GM21526 (cell line): ENCODE data around the gene GGA1.
"Not testable (repeated sequence)": the region's sequence is repeated elsewhere in the genome, so short reads cannot be mapped to it uniquely, and the experiment has no call there.

Experiments used
- ATAC-seq: cut with Tn5 transposase; IDR thresholded peaks from one replicate; pipeline ENCODE4 v1.9.1; 2021; ENCODE audit warnings: moderate library complexity; ENCODE audit not compliant: unreplicated experiment, low FRiP score

The GGA1 gene

DNA sequence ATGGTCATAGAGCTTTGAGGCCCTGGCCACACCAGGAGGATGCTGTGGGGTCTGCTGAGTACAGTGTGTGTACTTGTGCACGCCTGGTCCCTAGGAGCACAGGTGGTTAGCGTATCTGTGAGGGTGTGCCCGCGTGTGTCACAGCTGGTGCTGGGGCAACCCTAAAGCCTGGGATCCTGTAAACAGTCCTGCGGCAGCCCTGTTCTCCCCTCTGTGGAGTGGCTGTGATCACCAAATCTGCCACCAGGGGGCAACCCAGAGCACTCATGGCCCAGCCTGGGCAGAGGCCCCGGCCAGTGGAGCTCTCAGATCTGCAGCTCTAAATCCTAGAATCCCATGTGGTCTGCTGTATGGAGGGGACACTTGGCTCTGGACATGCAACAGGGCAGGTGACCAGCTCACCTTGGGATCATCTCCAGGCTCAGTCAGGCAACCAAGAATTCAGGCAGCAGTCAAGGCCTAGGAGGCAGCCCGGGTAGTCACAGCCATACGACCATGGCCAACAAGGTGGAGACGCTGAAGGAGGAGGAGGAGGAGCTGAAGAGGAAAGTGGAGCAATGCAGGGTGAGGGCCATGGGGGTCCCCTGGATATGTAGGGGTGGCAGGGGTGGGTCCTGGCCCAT, 34.7 kb downstream of the GGA1 start:
- no peak for ATAC-seq

DNA sequence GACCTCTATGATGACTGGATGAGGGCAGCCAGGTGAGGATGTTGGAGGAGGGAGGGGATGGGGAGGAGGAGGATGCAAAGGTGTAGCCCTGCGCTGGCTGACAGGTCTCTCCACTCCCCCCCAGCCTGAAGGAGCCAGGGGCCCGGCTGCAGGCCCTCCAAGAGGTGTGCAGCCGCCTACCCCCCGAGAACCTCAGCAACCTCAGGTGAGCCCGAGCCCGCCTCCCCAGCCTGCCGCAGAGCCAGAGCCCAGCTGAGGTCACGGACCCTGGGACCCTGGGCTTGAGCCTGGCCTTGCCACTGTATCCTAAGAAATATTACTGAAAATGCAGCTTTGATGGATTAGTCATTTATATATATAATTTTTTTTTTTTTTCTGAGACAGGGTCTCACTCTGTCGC, 38.7 kb downstream of the GGA1 start:
- no peak for ATAC-seq

DNA sequence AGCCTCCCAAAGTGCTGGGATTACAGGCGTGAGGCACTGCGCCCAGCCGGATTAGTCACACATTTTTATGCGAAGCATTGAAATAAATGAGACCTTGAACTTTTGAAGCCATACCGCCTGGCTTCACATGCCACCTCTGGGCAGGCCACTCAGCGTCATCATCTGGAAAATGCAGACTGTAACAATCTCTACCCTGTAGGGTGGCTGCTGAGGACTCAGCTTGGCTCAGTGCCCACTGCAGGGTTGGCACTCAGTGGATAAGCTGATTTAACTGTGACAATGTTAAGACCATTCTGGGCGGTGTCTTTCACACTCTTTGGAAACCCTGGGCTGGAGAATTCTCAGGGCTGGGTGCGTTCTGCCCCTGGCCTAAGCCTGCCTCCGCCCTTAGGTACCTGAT, 39.3 kb downstream of the GGA1 start:
- no peak for ATAC-seq

DNA sequence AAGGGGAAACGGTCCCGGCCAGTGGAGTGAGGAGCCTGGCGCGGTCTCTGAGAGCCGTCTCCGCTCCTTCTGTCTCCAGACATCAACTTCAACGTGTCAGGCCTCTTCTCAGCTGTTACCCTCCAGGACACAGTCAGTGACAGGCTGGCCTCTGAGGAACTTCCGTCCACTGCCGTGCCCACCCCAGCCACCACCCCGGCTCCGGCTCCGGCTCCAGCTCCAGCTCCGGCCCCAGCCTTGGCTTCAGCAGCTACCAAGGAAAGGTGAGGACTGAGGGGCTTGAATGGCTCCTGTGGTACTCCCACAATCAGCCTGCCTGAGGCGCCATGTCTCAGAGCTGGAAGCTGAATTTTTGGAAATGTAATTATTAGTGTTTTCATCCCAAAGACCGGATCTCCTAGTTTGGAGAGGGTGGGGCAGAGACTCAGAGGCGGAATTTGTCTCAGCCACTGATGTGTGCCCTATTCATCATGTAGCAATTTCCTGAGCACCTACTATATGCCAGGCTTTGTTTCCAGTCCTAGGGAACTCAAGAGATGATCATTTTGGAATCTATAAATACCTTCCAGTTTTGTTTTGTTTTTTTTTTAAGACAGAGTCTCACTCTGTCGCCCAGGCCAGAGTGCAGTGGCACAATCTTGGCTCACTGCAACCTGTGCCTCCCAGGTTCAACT, 42.0 kb downstream of the GGA1 start:
- ATAC-seq, result no peak

DNA sequence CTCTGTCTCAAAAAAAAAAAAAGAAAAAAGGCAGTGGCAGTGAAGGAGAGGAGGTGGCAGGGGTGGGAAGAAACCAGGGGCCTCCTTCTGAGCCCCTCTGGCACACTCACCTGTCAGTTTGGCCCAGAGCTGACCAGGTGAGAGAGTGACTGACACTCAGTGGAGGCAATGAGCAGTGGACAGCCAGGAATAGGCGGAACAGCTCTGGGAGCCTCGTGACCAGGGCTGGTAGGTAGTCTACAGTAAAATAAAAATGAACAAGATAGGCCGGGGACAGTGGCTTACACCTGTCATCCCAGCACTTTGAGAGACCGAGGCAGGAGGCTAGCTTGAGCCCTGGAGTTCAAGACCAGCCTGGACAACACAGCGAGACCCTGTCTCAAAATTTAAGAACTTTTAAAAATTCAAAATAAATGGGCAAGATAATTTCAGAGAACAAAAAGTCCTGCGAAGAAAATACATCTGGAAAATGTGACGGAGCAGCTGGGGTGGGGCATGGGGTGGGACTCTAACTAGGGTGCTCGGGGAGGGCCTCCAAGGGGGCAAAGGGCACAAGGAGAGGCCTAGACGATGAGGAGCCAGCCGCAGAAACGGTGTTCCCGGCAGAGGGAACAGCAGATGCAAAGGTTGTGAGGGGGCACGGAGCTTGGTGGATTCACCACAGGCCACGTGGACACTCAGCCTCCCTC, 46.1 kb downstream of the GGA1 start:
- ATAC-seq, result no peak

DNA sequence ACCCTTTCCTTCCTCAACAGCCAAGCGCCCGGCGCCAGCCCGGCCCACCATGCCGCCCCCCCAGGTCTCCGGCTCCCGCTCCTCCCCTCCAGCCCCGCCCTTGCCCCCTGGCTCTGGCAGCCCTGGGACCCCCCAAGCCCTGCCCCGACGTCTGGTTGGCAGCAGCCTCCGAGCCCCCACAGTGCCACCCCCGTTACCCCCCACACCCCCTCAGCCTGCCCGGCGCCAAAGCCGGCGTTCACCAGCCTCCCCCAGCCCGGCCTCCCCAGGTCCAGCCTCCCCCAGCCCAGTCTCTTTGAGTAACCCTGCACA, 46.6 kb downstream of the GGA1 start:
- ATAC-seq, result no peak

DNA sequence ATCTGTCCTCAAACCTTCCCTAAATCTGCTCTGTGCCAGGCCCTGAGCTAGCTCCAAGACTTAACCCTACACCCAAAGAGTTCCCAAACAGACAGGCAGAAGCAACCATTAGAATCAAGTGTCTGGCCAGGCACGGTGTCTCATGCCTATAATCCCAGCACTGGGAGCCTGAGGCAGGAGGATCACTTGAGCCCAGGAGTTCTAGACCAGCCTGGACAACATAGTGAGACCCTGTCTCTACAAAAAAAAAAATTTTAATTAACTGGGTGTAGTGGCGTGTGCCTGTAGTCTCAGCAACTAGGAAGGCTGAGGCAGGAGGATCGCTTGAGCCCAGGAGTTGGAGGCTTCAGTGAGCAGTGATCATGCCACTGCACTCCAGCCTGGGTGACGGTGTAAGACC, 47.9 kb downstream of the GGA1 start:
- not testable (repeated sequence) for ATAC-seq

DNA sequence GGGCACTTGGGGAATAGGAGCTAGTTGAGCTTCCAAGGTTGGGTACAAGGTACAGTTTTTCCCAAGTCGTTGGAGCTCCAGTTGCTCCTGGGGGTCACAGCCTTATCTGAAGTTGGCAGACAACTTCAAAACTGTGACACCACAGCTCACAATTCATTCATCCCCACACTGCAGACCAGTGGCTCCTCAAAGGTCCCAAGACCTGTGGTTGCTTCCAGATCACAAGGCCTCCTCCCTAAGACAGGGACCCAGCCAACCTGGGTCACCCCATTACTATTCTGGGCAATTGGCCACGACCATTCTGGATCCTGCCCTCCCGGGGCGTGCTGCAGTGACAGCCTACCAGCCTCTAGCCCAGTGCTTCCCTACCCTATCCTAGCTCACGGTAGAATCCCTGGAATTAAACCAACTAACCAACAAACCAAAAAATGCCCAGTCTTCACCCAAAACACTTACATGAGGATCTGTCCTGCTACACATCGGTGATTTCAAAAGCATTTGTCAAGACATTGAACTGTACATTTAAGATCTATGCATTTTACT, 49.0 kb downstream of the GGA1 start:
- ATAC-seq, result no peak

DNA sequence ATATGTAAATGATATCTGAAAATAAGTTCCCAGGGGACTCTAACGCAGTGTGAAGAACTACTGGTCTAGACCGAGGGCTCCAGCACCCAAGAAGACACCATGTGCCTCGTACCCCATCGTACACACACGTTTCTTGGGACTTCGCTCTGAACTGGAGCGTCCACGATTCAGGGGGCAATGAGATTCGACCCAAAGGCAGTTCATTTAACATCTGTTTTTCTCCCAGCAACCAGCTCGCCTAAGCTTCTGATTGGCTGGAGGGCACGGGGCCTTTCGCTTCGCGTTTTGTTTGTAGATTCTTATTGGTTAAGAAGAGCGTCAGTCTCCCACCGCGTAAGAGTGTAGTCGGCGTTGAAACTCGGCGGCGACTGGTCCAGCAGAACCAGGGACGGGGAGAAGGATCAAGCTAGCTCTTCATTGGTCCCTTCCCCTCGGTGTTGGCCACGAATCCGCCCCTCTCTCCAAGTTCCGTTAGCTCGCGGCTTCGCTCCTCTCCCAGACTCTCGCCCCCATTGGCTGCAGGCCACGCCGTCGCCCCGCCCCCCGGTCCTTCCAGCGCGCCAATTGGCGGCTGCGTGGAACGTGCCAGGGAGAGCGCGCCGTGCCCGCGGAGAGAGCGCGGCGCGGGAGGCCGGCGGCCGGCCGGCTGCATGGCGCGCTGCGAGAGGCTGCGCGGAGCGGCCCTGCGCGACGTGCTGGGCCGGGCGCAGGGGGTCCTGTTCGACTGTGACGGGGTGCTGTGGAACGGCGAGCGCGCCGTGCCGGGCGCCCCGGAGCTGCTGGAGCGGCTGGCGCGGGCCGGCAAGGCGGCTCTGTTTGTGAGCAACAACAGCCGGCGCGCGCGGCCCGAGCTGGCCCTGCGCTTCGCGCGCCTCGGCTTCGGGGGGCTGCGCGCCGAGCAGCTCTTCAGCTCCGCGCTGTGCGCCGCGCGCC, 49.8 kb downstream of the GGA1 start, which contains the start of gene PDXP:
Gene PDXP, plus strand, starts transcription at position 591 of the 933 bp plus-strand sequence. Its CDS starts 60 bp downstream, at position 651.
- ATAC-seq, result peak; percentile 74

DNA sequence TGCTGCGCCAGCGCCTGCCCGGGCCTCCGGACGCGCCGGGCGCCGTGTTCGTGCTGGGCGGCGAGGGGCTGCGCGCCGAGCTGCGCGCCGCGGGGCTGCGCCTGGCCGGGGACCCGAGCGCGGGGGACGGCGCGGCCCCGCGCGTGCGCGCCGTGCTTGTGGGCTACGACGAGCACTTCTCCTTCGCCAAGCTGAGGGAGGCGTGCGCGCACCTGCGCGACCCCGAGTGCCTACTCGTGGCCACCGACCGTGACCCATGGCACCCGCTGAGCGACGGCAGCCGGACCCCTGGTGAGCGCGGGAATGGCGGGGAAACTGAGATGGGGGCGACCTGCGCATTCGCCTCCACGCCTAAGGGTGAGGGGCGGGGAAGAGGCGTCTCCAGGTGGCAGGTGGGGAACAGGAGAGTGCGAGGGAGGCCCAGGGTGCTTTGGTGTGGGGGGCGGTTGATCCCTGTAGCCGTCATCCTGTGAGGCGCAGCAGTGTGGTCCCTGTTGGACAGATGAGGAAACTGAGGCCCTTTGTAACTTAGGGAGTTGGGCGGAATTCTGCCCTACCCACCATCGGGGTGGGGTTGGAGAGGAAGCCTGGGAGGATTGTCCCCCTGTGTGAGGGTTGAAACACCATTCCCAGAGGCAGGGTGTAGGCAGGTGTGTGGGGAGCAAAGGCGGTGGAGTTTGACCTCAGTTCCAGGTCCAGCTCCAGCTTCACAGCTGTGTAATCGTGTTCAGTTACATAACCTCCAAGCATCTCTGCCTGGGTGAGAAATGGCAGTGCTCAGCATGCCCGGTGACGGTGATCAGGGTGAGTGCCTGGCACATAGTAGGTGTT, 50.6 kb downstream of the GGA1 start:
- peak; percentile 5 for ATAC-seq

DNA sequence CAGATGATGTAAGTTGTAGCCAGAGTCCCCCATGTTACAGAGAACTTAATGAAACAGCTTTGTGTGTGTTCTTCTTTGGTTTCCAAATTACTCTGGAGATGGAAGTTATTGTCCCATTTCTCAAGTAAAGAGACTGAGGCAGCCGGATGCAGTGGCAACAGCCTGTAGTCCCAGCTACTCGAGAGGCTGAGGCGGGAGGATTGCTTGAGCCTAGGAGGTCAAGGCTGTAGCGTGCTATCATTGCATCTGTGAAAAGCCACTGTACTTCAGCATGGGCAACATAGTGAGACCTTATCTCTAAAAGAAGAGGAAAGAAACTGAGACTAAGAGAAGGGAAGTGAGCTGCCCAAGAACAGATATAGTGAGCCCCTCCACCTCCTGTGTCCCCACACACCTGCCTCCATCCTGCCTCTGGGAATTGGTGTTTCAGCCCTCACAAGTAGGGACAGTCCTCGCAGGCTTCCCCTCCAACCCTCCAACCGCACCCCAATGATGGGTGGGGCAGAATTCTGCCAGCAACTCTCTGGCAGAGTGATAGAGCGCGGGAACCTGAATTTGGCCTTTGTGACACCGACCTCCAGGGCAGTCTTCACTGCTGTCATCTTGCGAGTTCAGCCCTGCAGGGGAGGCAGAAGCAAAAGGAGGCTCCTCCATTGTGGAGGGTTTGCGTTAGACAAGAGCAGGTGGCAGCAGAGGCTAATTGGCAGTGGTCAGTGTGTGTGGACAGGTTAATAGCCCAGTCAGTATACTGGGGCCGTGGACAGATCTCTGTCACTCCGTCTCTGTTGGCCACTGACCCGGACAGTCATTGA, 51.5 kb downstream of the GGA1 start:
- no peak for ATAC-seq

DNA sequence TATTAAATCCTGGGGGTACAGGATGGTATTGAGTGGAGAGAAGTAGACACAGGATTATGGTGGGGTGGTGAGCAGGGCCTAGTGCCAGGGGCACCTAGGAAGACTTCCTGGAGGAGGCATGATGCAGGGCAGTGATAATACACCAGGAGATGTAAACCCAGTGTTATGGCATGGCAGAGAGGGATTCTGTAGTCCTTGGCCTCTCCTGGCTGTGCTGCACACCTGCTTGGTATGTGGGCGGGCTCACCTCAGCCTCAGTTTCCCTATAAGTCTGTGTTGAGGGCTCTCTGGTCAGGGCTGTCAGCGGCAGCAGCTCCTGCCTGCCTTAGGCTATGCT, 52.0 kb downstream of the GGA1 start:
- no peak for ATAC-seq

DNA sequence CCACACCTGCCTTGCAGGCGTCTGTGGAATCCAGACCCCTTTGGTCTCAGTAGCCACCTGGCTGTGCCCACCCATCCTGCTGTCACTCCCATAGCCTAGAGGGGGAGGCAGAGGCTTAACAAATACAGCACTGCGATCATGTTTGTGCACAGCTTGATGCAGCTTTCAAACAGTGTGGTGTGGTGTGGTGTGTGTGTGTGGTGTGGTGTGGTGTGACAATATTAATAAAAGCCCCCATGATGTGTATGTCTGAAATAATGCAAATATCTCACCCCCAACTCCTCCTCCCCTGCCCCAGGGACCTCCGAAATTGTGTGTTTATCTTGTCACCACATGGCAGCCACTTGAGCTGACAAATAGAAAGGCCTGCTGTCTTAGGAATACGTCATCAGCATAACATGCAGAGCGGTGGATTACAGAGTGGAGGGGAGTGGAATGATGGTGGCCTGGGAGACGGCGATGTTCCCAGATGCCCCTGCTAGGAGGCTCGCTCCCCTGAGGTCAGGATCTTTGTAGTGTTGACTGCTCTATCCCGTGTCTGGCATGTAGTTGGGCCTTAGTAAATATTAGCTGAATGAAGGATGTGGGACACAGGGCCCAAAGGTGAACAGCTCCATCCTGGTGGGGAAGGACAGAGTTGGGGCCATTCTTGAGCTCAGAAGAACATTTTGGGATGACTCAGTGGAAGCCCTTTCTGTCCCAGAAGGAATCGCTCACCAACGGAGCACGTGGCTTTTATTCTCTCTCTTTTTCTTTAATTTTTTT, 52.7 kb downstream of the GGA1 start:
- ATAC-seq, result no peak

DNA sequence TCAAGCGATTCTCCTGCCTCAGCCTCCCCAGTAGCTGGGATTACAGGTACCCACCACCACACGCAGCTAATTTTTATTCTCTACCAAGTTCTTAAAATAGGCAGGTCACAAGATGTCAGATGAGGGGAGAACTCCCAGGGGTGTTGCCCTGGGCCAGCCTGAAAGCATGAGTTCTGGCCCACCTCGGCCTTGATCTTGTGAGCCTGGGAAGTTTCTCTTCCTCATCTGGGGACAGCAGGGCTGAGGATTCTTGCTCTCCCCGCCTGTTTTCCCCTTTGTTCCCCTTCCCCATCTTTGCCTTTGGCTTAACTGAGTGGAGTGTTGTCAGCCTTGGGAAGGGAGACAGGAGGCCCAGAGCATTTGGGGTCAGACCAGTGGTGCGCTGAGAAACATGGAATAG, 53.4 kb downstream of the GGA1 start:
- ATAC-seq, result no peak

DNA sequence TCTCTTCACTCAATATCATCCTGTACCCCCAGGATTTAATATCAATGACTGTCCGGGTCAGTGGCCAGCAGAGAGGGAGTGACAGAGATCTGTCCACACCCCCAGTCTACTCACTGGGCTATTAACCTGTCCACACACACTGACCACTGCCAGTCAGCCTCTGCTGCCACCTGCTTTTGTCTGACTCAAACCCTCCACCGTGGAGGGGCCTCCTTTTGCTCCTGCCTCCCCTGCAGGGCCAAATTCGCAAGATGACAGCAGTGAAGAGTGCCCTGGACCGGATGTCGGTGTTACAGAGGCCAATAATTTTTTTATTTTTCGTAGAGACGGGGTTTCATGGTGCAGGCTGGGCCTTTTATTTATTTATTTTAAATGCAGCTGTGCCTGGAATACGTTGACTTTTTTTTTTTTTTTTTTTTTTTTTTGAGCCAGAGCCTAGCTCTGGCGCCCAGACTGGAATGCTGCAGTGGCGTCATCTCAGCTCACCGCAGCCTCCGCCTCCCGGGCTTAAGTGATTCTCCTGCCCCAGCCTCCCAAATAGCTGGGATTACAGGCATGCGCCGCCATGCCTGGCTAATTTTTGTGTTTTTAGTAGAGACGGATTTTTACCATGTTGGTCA, 55.0 kb downstream of the GGA1 start:
- no peak for ATAC-seq

DNA sequence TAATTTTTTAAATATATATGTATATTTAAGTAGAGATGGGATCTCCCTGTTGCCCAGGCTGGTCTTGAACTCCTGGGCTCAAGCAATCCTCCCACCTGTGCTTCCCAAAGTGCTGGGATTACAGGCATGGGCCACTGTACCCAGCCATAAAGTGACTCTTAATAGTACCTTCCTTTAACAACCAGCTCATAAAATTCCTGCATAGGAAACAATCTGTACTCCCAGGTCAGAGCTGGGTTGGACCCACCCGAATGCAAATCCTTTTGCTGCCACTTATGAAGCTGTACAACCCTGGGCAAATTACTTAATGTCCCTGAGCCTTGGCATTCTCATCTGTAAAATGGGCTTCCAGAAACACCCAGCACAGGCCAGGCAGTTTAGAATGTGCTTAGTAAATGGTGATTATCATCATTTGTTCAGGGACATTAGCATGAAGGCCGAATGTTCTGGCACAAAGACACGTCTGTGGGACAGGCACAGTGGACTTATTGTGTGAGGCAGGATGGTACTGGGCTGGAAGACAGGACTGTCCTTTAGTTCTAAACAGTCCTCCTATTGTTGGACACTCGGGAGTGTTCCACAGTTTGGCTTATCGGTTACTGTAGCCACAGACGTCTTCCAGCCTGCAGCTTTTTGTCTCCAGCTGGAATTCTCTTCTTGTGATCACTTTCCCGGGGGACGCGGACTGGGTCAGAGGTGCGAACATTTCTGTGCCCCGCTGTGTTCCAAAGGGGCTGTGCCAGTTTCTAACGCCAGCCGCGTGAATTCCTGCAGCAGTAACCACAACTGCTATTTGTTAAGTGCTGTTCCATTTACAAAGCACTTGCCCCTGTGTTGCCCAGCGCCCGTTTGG, 55.8 kb downstream of the GGA1 start:
- no peak for ATAC-seq

DNA sequence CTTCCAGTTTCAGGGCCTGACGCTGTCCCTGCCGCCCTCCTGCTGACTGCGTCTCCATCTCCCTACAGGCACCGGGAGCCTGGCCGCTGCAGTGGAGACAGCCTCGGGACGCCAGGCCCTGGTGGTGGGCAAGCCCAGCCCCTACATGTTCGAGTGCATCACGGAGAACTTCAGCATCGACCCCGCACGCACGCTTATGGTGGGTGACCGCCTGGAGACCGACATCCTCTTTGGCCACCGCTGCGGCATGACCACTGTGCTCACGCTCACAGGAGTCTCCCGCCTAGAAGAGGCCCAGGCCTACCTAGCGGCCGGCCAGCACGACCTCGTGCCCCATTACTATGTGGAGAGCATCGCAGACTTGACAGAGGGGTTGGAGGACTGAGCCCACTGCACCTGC, 56.9 kb downstream of the GGA1 start:
- ATAC-seq, result no peak
